ENCODE data around the gene ZNF276. TPM values are rescaled to one million over a fixed set of nuclear protein-coding genes. Genes with fewer than 3 reads are reported as not detected.

ZNF276 gene
- total RNA-seq, 1 donor from 2014 or later: 17.5 TPM

- DNase-seq (ENCODE audit: low spot score): no peak
- intact Hi-C loops (cut with DNase I): loop anchor here (5.0 kb wide), 1 partner anchor 82 kb away; no protein-coding TSS in a partner anchor
These were observed 11.5 kb upstream of the ZNF276 start for GRCh38 chr16:89709716-89710432.

DNA sequence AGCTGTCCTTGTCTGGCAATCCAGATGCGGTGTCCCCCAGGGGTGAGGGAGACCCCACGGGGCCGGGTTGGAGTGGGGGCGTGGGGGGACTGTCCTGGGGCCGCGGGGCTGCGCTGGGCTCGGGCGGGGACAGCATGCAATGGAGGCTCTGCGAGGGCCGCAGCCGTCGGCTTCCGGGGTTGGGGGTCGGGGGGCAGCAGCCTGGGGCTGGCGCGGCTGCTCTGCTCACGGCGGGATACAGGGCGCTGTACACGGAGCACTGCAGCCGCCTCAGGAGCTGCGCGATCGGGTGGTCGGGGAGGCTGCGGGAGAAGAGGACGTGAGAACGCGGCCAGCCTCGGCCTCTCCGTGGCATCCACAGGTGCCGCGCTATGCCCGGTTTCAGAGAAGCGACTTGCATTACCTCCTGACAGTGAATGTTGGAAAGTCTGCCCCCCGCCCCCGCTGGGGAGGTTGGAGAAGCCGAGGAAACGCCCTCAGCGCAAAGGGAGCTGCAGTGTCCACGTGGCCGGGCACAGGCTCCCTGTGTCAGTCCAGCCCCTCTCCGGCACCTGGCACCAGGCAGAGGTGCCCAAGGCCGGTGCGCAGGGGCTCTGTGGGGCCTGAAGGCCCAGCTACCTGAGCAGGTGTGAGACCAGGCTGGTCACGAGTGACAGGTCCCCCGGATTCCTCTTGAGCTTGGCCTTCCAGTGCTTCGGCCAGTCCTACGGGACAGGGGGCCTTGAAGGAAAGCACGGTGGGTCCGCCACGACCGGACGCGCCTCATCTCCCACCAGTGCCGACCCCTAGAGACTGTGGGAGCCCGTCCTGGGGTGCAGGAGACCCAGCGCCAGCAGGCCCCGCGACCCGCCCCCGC lies 10.4 kb upstream of the ZNF276 start:
- no peak for DNase-seq (ENCODE audit: low spot score)
- intact Hi-C loops (cut with DNase I): no loop called here

GRCh38 chr16:89711601-89712273 lies 9.6 kb upstream of the ZNF276 start:
- no peak for DNase-seq (ENCODE audit: low spot score)
- intact Hi-C loops (cut with DNase I): no loop called here

GRCh38 chr16:89712274-89712781 lies 9.0 kb upstream of the ZNF276 start:
- intact Hi-C loops (cut with DNase I): no loop called here
- no peak for DNase-seq (ENCODE audit: low spot score)

- intact Hi-C loops (cut with DNase I): no loop called here
- DNase-seq (ENCODE audit: low spot score): no peak
These were observed 4.8 kb upstream of the ZNF276 start for GRCh38 chr16:89716493-89716892.

- intact Hi-C loops (cut with DNase I): no loop called here
- no peak for DNase-seq (ENCODE audit: low spot score)
These were observed 4.2 kb upstream of the ZNF276 start for GRCh38 chr16:89716916-89717687.

DNA sequence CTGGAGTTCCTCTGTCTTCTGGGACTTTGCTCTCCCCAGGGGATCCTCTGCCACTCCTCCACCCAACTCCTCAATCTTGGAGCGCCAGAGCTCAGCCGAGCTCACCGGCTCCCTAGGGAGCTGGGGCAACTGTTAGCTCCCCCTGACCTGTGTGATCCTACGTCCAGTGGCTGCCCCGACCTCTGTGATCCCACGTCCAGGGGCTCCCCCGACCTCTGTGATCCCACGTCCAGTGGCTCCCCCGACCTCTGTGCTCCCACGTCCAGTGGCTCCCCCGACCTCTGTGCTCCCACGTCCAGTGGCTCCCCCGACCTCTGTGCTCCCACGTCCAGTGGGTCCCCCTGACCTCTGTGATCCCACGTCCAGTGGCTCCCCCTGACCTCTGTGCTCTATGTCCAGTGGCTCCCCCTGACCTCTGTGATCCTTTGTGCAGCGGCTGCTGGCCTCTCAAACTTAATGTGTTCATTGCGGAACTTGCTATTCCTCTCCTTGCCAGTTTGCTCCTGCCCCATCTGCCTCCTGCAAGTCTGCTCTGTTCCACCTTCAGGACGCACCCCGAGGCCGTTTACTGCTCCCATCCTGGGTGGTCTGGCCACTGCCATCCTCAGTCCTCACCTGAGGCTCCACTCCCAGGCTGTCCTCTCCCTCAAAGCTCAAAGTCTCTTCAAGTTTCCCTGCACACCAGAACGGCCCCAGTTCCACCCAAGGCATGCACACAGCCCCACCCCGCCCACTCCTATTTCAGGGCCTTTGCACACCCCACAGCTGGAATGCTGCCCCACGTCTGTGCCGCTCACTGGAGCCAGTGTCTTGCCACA lies 3.4 kb upstream of the ZNF276 start:
- DNase-seq (ENCODE audit: low spot score): no peak
- intact Hi-C loops (cut with DNase I): no loop called here

GRCh38 chr16:89720551-89720812 lies 855 bp upstream of the ZNF276 start:
- intact Hi-C loops (cut with DNase I): loop anchor here (2.0 to 5.0 kb wide), 2 partner anchors 14 to 202 kb away; partner anchors contain the start of gene TUBB3
- DNase-seq (ENCODE audit: low spot score): no peak

DNA sequence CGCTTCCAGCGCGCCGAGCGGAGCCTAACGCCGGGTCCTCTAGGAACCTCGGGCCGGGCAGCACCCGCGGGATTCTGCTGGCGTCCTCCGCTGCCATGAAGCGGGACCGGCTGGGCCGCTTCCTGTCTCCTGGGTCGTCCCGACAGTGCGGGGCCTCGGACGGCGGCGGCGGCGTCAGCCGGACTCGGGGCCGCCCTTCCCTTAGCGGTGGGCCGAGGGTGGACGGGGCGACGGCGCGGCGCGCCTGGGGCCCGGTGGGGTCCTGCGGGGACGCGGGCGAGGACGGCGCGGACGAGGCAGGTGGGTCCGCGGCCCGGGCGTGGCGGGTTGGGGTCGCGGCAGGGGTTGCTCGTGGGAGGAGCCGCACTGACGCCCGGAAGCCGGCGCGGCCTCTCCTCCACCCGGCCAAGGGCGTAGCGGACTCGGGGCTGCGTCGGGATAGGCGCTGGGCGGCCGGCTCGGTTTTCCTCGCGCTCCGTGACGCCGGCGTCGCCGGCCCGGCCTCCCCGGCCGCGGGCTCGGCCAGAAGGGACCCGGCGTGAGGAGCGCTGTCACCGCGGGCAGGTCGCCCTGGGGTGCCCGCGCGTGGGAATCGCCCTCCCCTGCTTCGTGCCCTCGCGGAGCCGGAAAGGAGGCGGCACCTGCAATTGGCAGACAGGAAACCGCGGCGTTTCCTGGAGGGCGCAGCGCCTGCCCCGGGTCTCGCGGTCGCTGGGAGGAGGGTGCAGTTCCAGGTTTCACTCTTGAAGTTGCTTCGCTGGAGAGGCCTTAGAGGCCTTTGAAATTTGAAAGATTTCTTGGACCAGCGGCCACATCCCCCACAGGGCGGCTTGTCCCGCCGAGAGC lies 432 bp downstream of the ZNF276 start:
- DNase-seq (ENCODE audit: low spot score): peak; percentile 91
- intact Hi-C loops (cut with DNase I): loop anchor here (2.0 to 5.0 kb wide), 2 partner anchors 15 to 201 kb away; partner anchors contain the start of gene TUBB3

DNA sequence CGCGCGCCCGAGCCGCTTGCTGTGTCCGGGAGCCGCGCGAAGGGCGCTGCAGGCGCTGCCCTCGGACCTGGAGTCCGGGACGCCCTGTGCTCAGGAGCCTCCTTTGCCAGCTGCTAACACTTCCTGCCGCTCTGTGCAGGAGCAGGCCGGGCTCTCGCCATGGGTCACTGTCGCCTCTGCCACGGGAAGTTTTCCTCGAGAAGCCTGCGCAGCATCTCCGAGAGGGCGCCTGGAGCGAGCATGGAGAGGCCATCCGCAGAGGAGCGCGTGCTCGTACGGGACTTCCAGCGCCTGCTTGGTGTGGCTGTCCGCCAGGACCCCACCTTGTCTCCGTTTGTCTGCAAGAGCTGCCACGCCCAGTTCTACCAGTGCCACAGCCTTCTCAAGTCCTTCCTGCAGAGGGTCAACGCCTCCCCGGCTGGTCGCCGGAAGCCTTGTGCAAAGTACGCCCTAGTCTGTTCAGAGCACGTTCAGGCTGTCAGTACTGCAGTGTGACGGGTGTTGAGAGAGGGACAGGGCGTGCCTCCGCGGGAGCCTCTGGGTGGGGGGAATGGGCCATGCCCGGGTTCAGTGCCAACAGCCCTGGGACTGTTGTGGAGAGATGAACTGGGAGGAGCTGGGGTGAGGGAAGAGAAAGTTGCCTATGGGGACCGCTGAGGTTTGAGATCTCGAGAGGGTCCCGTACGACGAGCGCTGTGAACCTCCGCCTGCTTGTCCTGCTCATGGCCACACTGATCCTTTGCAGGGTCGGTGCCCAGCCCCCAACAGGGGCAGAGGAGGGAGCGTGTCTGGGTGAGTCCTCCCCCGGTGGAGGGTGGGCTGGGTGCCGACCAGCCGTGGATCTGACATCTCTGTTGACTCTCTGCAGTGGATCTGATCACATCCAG lies 1.3 kb downstream of the ZNF276 start:
- intact Hi-C loops (cut with DNase I): loop anchor here (5.0 kb wide), 1 partner anchor 200 kb away; the partner anchor contains the start of gene TUBB3
- peak; percentile 83 for DNase-seq (ENCODE audit: low spot score)

GRCh38 chr16:89723279-89724250 lies 2.2 kb downstream of the ZNF276 start:
- no peak for DNase-seq (ENCODE audit: low spot score)
- intact Hi-C loops (cut with DNase I): loop anchor here (5.0 kb wide), 1 partner anchor 199 kb away; the partner anchor contains the start of gene TUBB3

GRCh38 chr16:89727406-89728120 lies 6.2 kb downstream of the ZNF276 start:
- intact Hi-C loops (cut with DNase I): no loop called here
- no peak for DNase-seq (ENCODE audit: low spot score)

GRCh38 chr16:89729293-89729692 lies 8.0 kb downstream of the ZNF276 start:
- intact Hi-C loops (cut with DNase I): no loop called here
- no peak for DNase-seq (ENCODE audit: low spot score)

DNA sequence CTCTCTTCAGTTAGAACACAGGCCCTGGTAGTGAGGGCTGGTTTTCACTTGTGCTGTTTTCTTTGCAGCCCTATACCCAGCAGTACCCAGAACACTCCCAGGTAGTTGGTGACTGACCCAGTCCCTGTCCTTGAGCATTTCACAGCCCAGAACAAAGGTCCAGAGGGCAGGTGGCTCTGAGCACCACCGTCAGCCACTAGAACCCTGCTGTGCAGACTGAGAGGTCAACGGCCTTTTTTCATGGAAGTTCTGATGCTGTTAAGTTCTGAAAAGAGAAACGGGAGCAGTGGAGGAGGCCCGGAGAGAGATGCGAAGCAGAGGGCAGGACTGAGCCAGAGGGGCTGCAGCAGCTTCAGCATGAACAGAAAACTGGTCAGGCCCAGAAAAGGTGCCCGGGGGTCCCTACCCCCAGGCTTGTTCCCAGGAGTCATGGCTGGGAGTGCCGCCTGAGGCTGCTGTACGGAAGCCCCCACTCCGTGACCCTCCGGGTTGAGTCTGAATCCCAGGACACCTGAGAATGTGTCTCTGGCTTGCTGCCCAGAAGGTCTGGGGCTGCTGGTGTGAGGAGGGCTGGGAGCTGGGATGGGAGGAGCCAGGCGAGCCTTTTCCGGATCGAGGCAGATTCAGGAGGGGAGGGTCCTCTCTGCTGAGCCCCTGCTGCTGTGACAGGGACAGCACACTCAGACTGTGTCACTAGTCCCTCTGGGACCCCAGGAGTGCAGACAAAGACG lies 8.7 kb downstream of the ZNF276 start:
- no peak for DNase-seq (ENCODE audit: low spot score)
- intact Hi-C loops (cut with DNase I): no loop called here
